Thyroid gland (tissue), 4 donors: ENCODE measurements around the gene LRP1.

Experiments
- CTCF ChIP-seq, 6 experiments: fragments of 200-600 bp in 3 of 6; fragments of 450-650 bp in 3 of 6; sonication (generic) in 3 of 6; IDR thresholded peaks; one replicate each; pipeline ENCODE4 v1.5.1; 2016 to 2019; ENCODE audit warnings: antibody characterized with exemption in 6 of 6, mild to moderate bottlenecking in 2 of 6, inconsistent platforms in 1 of 6, moderate library complexity in 1 of 6
- POLR2A ChIP-seq, 2 donors: fragments of 450-650 bp; IDR thresholded peaks; one replicate each; pipeline ENCODE4 v1.6.1; 2017; ENCODE audit warnings: antibody characterized with exemption in 2 of 2, mild to moderate bottlenecking in 2 of 2, moderate library complexity in 1 of 2

GRCh38 chr12:57153415-57153997, 25.2 kb downstream of the LRP1 start:
- TF ChIP-seq CTCF (IDR thresholded peaks at IDR 0.05): no peak
- TF ChIP-seq POLR2A (IDR thresholded peaks at IDR 0.05): no peak
